Upper lobe of left lung (tissue), 4 donors: ENCODE results near the gene COQ10A.

Experiments used
- POLR2AphosphoS5 ChIP-seq, 2 donors: sonication (generic); formaldehyde crosslinking; IDR thresholded peaks; one replicate each; pipeline ENCODE4 v1.5.1; 2017; ENCODE audit warnings: antibody characterized with exemption in 2 of 2
- TF ChIP-seq, protein P1 (sequence below), 6 experiments: fragments of 450-650 bp in 4 of 6; fragments of 200-600 bp in 2 of 6; sonication (generic) in 2 of 6; IDR thresholded peaks; one replicate each; pipeline ENCODE4 v1.5.1; 2016 to 2019; ENCODE audit warnings: antibody characterized with exemption in 6 of 6

- TF ChIP-seq, protein P1, sequence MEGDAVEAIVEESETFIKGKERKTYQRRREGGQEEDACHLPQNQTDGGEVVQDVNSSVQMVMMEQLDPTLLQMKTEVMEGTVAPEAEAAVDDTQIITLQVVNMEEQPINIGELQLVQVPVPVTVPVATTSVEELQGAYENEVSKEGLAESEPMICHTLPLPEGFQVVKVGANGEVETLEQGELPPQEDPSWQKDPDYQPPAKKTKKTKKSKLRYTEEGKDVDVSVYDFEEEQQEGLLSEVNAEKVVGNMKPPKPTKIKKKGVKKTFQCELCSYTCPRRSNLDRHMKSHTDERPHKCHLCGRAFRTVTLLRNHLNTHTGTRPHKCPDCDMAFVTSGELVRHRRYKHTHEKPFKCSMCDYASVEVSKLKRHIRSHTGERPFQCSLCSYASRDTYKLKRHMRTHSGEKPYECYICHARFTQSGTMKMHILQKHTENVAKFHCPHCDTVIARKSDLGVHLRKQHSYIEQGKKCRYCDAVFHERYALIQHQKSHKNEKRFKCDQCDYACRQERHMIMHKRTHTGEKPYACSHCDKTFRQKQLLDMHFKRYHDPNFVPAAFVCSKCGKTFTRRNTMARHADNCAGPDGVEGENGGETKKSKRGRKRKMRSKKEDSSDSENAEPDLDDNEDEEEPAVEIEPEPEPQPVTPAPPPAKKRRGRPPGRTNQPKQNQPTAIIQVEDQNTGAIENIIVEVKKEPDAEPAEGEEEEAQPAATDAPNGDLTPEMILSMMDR (IDR thresholded peaks at IDR 0.05), result no peak
- no peak for TF ChIP-seq POLR2AphosphoS5 (IDR thresholded peaks at IDR 0.05)
These were observed 15.3 kb downstream of the COQ10A start for GRCh38 chr12:56282030-56282429.
